Fibroblast of skin of left quadriceps (primary cell): ENCODE results near the gene GLB1L2.

Experiments
- DNase-seq, 2 experiments: peaks; one replicate each; pipeline ENCODE4 v3.0.0-alpha.2; 2013; ENCODE audit warnings: low read depth in 2 of 2

The GLB1L2 gene

DNA sequence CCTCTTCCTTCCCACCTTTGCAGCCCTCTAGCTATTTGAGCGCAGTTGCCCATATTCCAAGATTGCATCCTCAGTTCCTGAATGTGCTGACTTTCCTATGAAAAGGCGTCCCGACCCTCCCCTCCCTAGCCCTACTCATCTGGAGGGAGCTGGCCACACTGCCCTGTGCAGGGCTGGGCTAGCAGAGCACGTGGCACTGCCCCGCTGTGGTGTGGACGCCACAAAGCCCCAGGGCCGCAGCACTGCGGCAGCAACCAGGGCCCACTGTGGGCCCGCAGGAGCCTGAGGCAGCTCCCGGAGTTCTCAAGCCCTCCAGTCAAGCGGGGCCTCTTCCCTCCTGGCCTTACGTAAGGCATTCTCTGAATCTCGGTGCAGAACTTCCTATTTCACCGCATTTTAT is 52.6 kb downstream of the GLB1L2 start:
- no peak for DNase-seq

- no peak for DNase-seq
Observed at GRCh38 chr11:134385171-134385570, 53.4 kb downstream of the GLB1L2 start.

- DNase-seq = no peak
Observed at GRCh38 chr11:134385774-134386565, 54.2 kb downstream of the GLB1L2 start.

DNA sequence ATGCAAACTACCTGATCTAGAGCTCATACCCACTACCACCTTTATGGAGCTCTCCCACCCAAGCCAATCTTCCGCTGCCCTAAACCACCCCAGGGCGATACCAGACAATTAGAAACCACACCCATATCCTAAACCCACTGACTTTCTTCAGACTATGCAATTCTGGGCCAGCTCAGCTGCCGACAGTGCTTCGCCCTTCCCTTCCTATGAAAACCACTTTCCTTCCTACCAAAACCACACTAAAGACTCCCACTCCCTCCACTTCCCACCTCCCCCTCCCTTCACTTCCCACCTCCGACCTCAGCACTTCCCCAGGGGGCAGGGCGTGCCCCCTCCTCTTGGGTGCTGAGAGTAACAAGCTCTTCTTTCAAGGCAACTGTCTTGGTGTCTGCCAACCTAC is 55.2 kb downstream of the GLB1L2 start:
- no peak for DNase-seq

- no peak for DNase-seq
Observed at GRCh38 chr11:134387501-134387900, 55.7 kb downstream of the GLB1L2 start.

DNA sequence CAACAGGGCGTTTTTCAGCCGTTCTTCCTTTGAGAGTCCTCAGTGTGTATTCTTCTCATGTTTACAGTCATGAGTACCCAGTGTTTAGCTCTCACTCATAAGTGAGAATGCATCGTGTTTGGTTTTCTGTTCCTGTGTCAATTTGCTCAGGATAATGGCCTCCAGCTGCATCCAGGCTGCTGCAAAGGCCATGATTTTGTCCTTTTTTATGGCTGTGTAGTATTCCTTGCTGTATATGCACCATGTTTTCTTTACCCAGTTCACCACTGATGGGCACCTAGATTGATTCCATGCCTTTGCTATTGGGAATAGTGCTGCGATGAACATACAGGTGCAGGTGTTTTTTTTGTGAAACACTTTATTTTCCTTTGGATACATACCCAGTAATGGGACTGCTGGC is 56.8 kb downstream of the GLB1L2 start:
- no peak for DNase-seq

DNA sequence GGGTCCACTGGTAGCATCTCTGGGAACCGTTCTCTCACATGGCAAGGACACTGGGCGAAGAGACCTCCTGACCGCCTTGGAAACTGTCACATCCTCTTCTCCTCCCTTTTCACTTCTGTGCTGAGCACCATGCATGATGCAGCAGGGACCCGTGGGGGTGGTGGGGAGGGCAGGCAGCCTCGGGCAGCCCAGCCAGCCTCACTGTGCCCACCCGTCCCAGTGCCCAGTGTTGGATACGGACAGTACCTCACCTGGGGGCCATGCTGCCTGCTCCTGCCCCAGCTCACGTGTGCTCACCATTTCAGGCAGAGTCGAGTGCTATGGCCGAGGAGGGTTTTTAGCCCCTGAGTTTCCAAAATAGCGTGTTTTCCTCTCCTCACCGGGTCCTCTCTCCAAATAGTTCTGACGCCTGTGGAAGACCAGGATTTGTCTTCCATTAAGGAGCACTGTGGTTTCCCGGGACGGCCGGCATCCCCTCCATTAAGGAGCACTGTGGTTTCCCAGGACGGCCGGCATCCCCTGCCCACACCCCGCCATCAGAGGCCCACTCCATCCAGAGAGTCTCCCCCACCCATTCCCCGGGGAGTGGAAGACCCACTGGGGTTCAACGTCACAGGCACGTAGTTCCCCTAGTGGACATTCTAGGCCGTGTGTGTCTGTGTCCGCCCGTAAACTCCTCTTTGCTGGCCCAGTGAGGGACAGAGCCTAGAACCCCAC is 57.8 kb downstream of the GLB1L2 start:
- DNase-seq = no peak

GRCh38 chr11:134390706-134391569 is 59.1 kb downstream of the GLB1L2 start:
- no peak for DNase-seq

GRCh38 chr11:134391656-134392055 is 59.9 kb downstream of the GLB1L2 start:
- no peak for DNase-seq

GRCh38 chr11:134392953-134393615 is 61.3 kb downstream of the GLB1L2 start:
- DNase-seq = no peak

DNA sequence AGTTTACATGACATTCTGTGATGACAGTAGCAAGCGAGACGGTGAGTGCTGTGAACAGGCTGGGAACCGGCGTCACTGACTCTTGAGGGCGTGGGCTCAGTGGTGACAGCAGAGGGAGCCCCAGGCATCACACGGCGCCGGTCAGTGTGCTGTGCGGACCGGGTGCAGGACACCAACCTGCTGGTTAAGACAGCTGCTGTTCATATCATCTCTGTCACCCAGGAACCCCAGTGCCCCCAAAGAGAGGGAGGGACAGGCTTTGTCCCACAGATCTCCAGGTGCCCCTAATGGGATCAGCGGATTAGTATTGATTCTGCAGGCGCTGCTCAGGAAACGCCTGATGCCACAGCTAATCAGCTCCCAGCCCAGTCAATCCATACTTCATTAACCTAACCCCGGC is 61.9 kb downstream of the GLB1L2 start:
- DNase-seq = no peak

DNA sequence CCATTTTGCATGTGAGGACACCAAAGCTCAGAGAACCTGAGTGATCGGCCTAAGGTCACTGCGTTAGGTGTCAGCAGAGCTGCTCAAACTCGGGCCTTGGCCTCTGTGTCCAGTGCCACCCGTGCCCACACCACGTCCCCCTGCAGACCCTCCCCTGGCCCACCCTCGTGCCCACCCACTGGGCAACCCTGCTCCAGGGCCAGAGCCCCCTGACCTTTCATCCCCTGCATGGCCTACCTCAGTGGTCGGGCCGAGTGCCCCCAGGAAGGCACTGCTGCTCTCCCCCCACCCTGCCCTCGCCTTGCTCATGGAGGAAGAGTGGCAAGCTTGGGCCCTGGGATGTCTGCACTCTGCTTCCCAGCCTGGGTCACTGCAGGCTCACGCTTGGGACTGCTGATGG is 62.5 kb downstream of the GLB1L2 start:
- DNase-seq = no peak

GRCh38 chr11:134395002-134395401 is 63.2 kb downstream of the GLB1L2 start:
- no peak for DNase-seq

DNA sequence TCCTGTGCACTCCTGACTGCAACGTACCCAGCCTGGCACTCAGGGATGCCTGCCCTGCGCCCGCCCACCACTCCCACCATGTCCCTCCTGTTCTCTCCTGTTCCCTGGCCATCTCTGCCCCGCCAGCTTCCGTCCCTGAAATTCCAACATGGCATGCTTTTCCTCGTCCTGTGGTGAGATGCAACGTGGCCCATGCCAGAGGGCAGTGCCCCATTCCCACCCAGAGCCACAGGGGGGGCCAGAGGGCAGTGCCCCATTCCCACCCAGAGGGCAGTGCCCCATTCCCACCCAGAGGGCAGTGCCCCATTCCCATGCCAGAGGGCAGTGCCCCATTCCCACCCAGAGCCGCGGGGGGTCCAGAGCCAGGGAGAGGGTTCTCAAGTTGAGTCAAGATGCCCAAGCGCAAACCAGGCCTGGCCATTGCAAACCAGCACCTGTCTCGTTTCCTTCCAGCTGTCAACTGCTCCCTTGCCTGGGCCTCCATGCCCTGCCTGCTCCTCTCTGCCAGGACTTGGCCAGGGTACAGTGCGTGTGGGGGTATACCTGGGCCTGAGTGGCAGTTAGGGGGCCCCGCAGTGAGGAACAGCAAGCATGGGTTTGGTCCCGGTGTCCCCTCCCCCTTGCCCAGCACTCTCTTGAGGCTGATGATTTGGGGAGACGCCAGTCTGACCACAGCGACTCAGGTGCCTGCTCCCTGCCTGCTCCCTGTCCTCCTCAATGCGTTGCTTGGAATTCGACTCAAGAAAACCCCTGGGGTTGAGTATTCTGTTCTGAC is 65.7 kb downstream of the GLB1L2 start:
- no peak for DNase-seq

DNA sequence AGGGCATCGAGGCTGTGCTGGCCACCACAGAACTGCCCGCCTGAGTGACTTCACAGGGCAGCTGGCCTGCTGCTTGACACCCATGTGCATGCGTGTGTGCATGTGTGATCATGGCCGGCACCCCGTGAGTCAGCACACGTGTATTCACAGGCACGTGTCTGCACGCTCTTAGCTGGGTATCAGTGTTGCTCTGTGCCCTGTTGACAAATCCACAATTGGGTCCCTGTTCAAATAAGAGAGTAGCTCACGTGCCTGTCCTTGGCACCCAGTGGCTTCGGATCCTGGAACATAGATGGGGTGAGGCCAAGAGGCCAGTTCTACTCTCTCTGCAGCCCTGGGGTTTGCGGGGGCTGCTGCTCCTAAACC is 66.3 kb downstream of the GLB1L2 start:
- no peak for DNase-seq

- no peak for DNase-seq
Observed at GRCh38 chr11:134398644-134399292, 67.0 kb downstream of the GLB1L2 start.

- DNase-seq = no peak
Observed at GRCh38 chr11:134399293-134399654, 67.5 kb downstream of the GLB1L2 start.

GRCh38 chr11:134399996-134400395 is 68.2 kb downstream of the GLB1L2 start:
- no peak for DNase-seq

GRCh38 chr11:134401825-134402809 is 70.3 kb downstream of the GLB1L2 start:
- no peak for DNase-seq
